GM10248 (cell line): ENCODE data around the gene FDXACB1.

ENCODE experiments used
- CTCF ChIA-PET: fragments of 300-600 bp; sonication (Branson Sonifier 250); formaldehyde crosslinking; extraction: SDS; loops from one replicate; lab custom pipeline; 2021; ENCODE audit warnings: antibody characterized with exemption; lab: Yijun Ruan, JAX
- POLR2A ChIA-PET: fragments of 350-650 bp; sonication (Branson Sonifier 250); formaldehyde crosslinking; extraction: SDS; loops from one replicate; lab custom pipeline; 2020; ENCODE audit warnings: antibody characterized with exemption; lab: Yijun Ruan, JAX
- DNase-seq: peaks from one replicate; pipeline ENCODE4 v3.0.0; 2012; ENCODE audit errors: extremely low spot score
- CTCF ChIP-seq: IDR thresholded peaks from 2 replicates; pipeline ENCODE4 v1.5.1; 2012; ENCODE audit warnings: mild to moderate bottlenecking, low read depth; ENCODE audit errors: extremely low read depth, missing control alignments, control extremely low read depth

FDXACB1 gene

GRCh38 chr11:111878849-111879636 is at the start of gene FDXACB1, which contains the start of gene CFAP68:
TSS of gene FDXACB1 (minus strand) at chr11:111879165. CDS start at chr11:111879132, 33 bp downstream.
TSS of gene CFAP68 (plus strand) at chr11:111879541. CDS start at chr11:111879561, 20 bp downstream.
- CTCF ChIA-PET = interaction anchor here (1.0 to 1.2 kb wide), 4 partner anchors 8 to 103 kb away, joined by 3 to 9 read pairs (median 6); partner anchors contain the start of gene ALG9
- POLR2A ChIA-PET = no interaction called here
- peak; percentile 93 for TF ChIP-seq CTCF
- peak; percentile 94 for DNase-seq

GRCh38 chr11:111926505-111927391 is 47.8 kb upstream of the FDXACB1 start:
- ChIA-PET POLR2A (interaction anchor here (0.6 to 1.3 kb wide), 7 partner anchors 9 to 457 kb away, joined by 3 to 4 read pairs (median 3); partner anchors contain the start of gene ALG9), CTCF (interaction anchor here (0.8 to 3.4 kb wide), 17 partner anchors 8 to 360 kb away, joined by 3 to 25 read pairs (median 3); partner anchors contain the start of genes ALG9 and C11orf52)
- no peak for TF ChIP-seq CTCF
- peak; percentile 99 for DNase-seq

- CTCF ChIA-PET = interaction anchor here (0.8 to 3.4 kb wide), 12 partner anchors 8 to 360 kb away, joined by 3 to 25 read pairs (median 4); partner anchors contain the start of genes ALG9 and C11orf52
- DNase-seq = no peak
- POLR2A ChIA-PET = interaction anchor here (1.3 kb wide), 2 partner anchors 13 to 77 kb away, joined by 3 to 4 read pairs; no protein-coding TSS in a partner anchor
- no peak for TF ChIP-seq CTCF
Measured at GRCh38 chr11:111925953-111926352, 47.0 kb upstream of the FDXACB1 start.

- CTCF ChIA-PET = interaction anchor here (0.7 to 3.4 kb wide), 3 partner anchors 8 to 58 kb away, joined by 3 to 16 read pairs (median 5); no protein-coding TSS in a partner anchor
- no peak for DNase-seq
- no peak for TF ChIP-seq CTCF
- POLR2A ChIA-PET = no interaction called here
Measured at GRCh38 chr11:111923951-111924350, 45.0 kb upstream of the FDXACB1 start.

- DNase-seq = no peak
- CTCF ChIA-PET = interaction anchor here (1.5 kb wide), 1 partner anchor 8 kb away, joined by 5 read pairs; no protein-coding TSS in a partner anchor
- POLR2A ChIA-PET = no interaction called here
- TF ChIP-seq CTCF = no peak
Measured at GRCh38 chr11:111923351-111923788, 44.4 kb upstream of the FDXACB1 start.
